SU-DHL-6 (cell line): ENCODE measurements around the gene KLK11.

ENCODE experiments used
- H2AFZ ChIP-seq: fragments of 200-600 bp; sonication (generic); 2 replicates; pipeline ENCODE4 v1.6.1; 2014; ENCODE audit warnings: low read depth, mild to moderate bottlenecking, moderate library complexity, mixed read lengths, antibody characterized with exemption, low read length; ENCODE audit not compliant: severe bottlenecking
- H3F3A ChIP-seq: fragments of 200-600 bp; shearing (Covaris generic); 2 replicates; pipeline ENCODE4 v1.6.0; 2016; ENCODE audit warnings: antibody characterized with exemption, mild to moderate bottlenecking; ENCODE audit not compliant: insufficient read depth
- H3K27ac ChIP-seq: fragments of 200-600 bp; sonication (generic); 2 replicates; pipeline ENCODE4 v1.5.1; 2016; ENCODE audit warnings: low read depth, mild to moderate bottlenecking, low read length, moderate library complexity, mixed read lengths
- H3K27me3 ChIP-seq: fragments of 200-600 bp; sonication (generic), shearing (Covaris generic); 2 replicates; pipeline ENCODE4 v1.6.0; 2014; ENCODE audit warnings: mild to moderate bottlenecking, low read length
- H3K36me3 ChIP-seq: fragments of 200-600 bp; sonication (generic); 2 replicates; pipeline ENCODE4 v1.6.1; 2014; ENCODE audit warnings: mild to moderate bottlenecking, low read length, mixed read lengths
- H3K4me2 ChIP-seq: fragments of 300-600, 200-600 bp; shearing (Covaris generic), sonication (generic); 2 replicates; pipeline ENCODE4 v1.6.0; 2014; ENCODE audit warnings: low read length, low read depth, mild to moderate bottlenecking; ENCODE audit not compliant: poor library complexity, severe bottlenecking
- H3K4me3 ChIP-seq: fragments of 200-600 bp; sonication (generic); 2 replicates; pipeline ENCODE4 v1.5.1; 2014; ENCODE audit warnings: antibody characterized with exemption, low read length, mild to moderate bottlenecking, mixed read lengths; ENCODE audit not compliant: insufficient read depth, poor library complexity, severe bottlenecking
- H3K79me2 ChIP-seq: fragments of 200-600 bp; sonication (generic); 2 replicates; pipeline ENCODE4 v1.6.1; 2014; ENCODE audit warnings: mild to moderate bottlenecking, low read length, moderate library complexity; ENCODE audit not compliant: insufficient read depth
- H3K9ac ChIP-seq: fragments of 200-600 bp; sonication (generic); 2 replicates; pipeline ENCODE4 v1.7.0; 2014; ENCODE audit warnings: mild to moderate bottlenecking, low read length
- H3K9me2 ChIP-seq: fragments of 200-600 bp; sonication (generic); replicated peaks from 2 replicates; pipeline ENCODE4 v1.6.1; 2014; ENCODE audit warnings: low read length; ENCODE audit not compliant: insufficient read depth
- H3K9me3 ChIP-seq: fragments of 200-600 bp; sonication (generic); 2 replicates; pipeline ENCODE4 v1.6.1; 2014; ENCODE audit warnings: low read length, mixed read lengths; ENCODE audit not compliant: insufficient read depth
- H4K20me1 ChIP-seq: fragments of 200-600 bp; sonication (generic); 2 replicates; pipeline ENCODE4 v1.6.1; 2014; ENCODE audit warnings: low read depth, mild to moderate bottlenecking, antibody characterized with exemption, low read length, moderate library complexity, mixed read lengths
- CTCF ChIP-seq: fragments of 200-600 bp; sonication (generic); IDR thresholded peaks from one replicate; pipeline ENCODE4 v1.5.1; 2017; ENCODE audit warnings: antibody characterized with exemption, mild to moderate bottlenecking, low read length, moderate library complexity; ENCODE audit not compliant: insufficient read depth, poor library complexity, severe bottlenecking
- EZH2phosphoT487 ChIP-seq: fragments of 200-600 bp; sonication (generic), shearing (Covaris generic); conservative IDR thresholded peaks from 2 replicates; pipeline ENCODE4 v1.6.1; 2018; ENCODE audit warnings: mild to moderate bottlenecking, antibody characterized with exemption, low read length, moderate library complexity, mixed read lengths

KLK11 gene

DNA sequence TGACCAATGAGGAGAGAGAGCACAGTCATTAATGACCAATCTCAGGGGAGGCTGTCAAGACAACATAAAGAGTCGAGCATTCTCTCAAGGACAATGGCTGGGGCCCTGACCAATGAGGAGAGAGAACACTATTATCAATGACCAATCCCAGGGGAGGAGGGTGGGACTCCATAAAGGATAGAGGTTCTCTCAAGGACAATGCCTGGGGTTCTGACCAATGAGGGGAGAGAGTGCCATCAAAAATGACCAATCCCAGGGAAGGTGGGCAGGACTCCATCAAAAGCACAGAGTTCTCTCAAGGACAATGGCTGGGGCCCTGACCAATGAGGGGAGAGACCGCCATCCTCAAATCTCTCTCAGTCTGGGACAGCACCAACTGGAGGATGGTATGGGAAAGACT is 3.3 kb upstream of the KLK11 start:
- Histone ChIP-seq H3K9me3 (no peaks in the 10 kb centered on the region), H3K79me2 (no peaks in the 10 kb centered on the region), H3K27me3 (no peaks in the 10 kb centered on the region), H4K20me1 (no peaks in the 10 kb centered on the region), H2AFZ (no peak overlapping the region), H3K36me3 (no peaks in the 10 kb centered on the region), H3K9ac (no peak overlapping the region), H3F3A (no peaks in the 10 kb centered on the region), H3K4me2 (no peak overlapping the region), H3K27ac (no peak overlapping the region), H3K4me3 (no peak overlapping the region), H3K9me2 (no peaks in the 10 kb centered on the region)
- TF ChIP-seq EZH2phosphoT487 (no peak), CTCF (no peak)

DNA sequence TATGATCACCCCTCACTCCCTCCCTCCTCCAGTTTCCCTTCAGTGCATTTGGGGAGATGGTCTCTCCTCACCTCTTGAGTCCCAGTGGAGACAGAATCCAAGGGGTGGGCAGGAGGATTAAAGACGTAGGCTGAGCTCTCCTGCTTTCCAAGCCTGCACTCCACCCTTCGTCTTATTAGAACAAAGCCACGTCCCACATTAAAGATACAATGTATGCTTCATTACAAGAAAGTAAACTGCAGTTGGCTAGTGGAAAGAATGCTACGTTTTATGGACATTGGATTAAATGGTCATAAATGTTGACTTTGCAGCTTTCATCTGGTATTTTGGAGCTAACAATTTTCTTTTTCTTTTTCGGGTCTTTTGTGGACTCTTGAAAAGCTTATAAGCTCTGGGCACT is 1.5 kb upstream of the KLK11 start:
- no peaks in the 10 kb centered on the region for H4K20me1 ChIP-seq
- no peak overlapping the region for H3K4me2 ChIP-seq
- no peaks in the 10 kb centered on the region for H3F3A ChIP-seq
- no peak overlapping the region for H3K9ac ChIP-seq
- no peaks in the 10 kb centered on the region for H3K36me3 ChIP-seq
- H3K79me2 ChIP-seq: no peaks in the 10 kb centered on the region
- no peaks in the 10 kb centered on the region for H3K9me3 ChIP-seq
- H3K27me3 ChIP-seq: no peaks in the 10 kb centered on the region
- H2AFZ ChIP-seq: no peak overlapping the region
- no peak overlapping the region for H3K27ac ChIP-seq
- H3K9me2 ChIP-seq: no peaks in the 10 kb centered on the region
- TF ChIP-seq CTCF: no peak
- TF ChIP-seq EZH2phosphoT487: no peak
- H3K4me3 ChIP-seq: no peak overlapping the region

DNA sequence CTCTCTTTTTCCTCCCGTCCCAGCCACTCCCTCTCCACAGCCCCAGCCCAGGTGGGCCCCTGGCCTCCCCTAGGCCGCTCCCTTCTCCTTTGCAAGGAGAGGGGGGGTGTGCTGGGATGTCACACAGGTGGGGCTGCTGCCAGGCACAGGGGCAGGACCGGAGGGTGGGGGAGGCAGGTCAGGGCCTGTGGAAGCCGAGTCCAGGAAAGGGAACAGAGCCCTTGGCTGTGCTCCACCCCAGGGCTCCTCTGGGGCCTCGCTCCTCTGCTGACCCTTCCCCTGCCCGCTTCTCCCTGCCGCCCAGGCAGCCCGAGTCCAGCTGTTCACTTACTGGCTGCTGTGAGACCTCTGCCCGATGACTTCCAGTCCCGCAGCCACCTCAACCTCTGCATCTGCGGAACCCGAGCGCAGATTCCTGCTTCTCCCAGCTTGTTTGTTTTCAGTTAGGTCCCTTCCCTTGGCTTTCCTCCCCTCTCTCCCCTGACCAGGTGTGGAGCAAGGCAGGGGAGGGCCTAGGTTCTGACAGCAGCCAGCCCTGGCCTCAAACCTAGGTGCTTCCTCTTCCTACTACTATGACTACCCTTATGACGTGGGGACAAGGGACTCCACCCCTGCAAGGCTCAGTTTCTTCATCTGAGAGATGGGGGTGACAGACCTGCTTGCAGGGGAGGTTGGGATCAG is 850 bp upstream of the KLK11 start:
- Histone ChIP-seq H4K20me1 (no peaks in the 10 kb centered on the region), H3K9ac (no peak overlapping the region), H3F3A (no peaks in the 10 kb centered on the region), H2AFZ (no peak overlapping the region), H3K36me3 (no peaks in the 10 kb centered on the region), H3K79me2 (no peaks in the 10 kb centered on the region), H3K27me3 (no peaks in the 10 kb centered on the region), H3K4me2 (no peak overlapping the region), H3K9me3 (no peaks in the 10 kb centered on the region), H3K27ac (no peak overlapping the region), H3K9me2 (no peaks in the 10 kb centered on the region), H3K4me3 (no peak overlapping the region)
- TF ChIP-seq EZH2phosphoT487 (no peak), CTCF (no peak)
